ENCODE data around the gene ARID5B.

- TF ChIP-seq CTCF (IDR thresholded peaks at IDR 0.05; ENCODE audit: poor library complexity) (no peak), EZH2phosphoT487 (IDR thresholded peaks at IDR 0.05; ENCODE audit: low read depth, severe bottlenecking, unreplicated experiment) (no peak)
Observed at GRCh38 chr10:62031507-62031906, 130.0 kb downstream of the ARID5B start.
